GM21390 (cell line): ENCODE measurements around the gene NLRX1.
"Not testable (repeated sequence)": the region's sequence is repeated elsewhere in the genome, so short reads cannot be mapped to it uniquely, and the experiment has no call there.

Experiments used
- ATAC-seq: cut with Tn5 transposase; IDR thresholded peaks from one replicate; pipeline ENCODE4 v1.9.1; 2021; ENCODE audit not compliant: unreplicated experiment

Gene NLRX1

DNA sequence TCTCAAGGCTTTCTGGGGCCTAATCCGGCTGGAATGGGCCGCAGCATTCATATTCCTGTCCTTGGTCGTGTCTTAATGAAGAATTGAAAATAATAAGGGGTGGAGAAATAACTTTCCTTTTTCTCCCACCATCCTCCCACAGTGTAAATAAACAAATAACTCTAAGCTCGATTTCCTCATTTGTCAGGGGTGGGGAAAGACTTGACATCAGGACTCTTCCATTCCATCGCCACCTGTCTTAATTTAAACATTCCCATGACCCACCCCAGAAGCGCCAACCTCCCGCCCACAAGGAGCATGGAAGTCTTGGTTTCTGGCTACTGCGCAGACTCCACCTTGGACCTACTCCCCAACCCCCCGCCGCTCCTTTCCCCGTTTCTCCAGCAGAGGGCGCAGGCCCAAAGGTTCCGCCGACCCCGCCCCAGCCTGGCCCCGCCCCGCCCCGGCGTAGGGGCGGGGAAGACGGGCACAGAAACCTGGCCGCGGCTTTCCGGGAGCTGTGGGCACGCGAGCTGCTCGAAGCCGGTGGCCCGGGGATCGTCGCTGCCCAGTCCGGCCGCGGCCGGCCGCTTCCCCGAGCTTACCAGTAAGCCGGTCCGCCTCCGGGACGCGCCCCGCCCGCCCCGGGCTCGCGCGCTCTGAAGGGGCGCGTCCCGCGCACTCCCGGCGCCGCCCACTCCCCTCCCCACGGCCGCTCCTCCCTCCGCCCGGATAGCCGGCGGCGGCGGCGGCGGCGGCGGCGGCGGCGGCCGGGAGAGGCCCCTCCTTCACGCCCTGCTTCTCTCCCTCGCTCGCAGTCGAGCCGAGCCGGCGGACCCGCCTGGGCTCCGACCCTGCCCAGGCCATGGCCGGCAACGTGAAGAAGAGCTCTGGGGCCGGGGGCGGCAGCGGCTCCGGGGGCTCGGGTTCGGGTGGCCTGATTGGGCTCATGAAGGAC, 37.3 kb downstream of the NLRX1 start, which contains the start of gene CBL:
Gene CBL, plus strand, starts transcription at position 766 of the 937 bp plus-strand sequence. Its CDS starts 79 bp downstream, at position 845.
- ATAC-seq: peak; percentile 76

DNA sequence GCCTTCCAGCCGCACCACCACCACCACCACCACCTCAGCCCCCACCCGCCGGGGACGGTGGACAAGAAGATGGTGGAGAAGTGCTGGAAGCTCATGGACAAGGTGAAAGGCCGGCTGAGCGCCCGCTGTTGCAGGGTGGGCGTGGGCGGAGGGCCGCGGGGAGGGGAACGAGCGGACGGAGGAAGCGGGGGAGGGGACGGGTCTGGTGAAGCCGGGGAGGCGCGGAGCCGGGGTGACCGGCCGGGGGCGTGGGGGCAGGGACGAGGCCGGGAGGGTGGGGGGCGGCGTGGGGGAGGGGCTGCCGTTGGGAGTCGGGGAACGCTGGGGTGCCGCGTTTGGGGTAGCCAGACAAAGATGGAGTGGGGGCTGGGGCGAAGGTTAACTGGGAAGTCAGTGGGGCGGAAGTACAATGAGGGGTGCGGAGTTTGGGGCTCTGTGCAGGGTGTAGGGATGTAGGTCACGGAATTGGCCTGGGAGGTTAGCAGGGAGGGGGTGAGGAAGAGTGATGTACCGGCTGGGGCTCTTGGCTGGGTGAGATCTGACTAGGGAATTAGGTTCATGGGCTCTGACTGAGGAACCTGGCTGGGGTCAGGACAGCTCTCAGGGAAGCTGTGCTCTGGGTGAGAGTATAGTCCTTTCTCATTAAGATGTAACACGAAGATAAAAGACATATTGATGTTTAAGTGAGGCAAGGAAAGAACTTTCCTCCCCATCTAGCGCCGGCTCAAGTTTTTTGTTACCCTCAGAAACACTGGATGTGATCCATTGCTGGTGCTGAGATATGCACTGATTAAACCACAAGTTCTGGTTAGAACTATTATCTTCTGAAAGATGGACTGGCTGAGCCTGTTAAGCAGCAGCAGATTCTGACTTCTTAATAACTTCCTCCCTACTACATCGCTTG, 38.2 kb downstream of the NLRX1 start:
- peak; percentile 5 for ATAC-seq

DNA sequence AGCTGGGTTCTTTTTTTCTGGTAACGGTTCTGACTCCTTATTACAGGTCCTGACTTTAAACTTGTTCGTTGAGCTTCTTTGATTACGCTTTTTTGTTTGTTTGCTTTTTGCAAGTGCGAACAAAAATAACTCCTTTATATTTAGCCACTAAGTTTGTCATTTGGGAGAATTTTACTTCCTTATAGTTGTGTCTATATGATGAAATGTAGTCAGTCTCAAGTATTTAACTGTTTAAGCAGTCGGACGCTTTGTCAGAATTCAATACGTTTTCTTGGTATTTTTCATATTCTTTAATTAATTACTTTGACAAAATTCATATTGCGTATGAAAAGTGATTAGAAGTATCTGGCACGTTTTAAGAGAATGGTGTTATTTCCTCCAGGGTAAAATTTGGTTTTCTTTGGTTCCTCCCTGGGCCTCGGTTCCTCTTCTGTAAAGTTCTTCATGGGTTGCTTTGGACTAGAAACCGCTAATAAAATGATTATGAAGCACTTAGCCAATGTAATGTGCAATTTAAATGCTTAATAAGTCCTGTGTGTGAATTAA, 39.0 kb downstream of the NLRX1 start:
- no peak for ATAC-seq

DNA sequence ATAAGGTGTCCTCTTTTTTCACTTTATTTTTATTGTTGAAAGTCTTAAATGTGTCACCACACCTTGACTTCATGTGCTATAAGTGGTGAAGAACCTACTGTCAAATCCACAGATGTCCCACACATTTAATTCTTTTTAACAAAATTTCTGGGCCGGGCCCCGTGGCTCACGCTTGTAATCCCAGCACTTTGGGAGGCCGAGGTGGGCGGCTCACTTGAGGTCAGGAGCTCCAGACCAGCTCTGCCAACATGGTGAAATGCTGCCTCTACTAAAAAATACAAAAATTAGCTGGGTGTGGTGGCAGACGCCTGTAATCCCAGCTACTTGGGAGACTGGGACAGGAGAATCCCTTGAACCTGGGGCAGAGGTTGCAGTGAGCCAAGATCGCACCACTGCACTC, 40.7 kb downstream of the NLRX1 start:
- ATAC-seq: no peak

DNA sequence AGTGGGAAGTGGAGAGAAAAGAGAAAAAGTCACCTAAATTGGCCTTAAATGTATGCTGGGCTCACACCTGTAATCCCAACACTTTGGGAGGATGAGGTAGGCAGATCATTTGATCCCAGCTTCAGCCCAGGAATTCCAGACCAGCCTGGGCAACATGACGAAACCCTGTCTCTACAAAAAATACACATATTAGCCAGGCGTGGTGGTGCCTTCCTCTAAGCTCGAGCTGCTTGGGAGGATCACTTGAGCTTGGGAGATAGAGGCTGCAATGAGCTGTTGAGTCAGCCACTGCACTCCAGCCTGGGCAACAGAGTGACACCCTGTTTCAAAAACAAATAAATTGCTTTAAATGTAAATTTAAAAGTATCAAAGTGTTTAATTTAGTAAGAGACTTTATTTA, 41.5 kb downstream of the NLRX1 start:
- ATAC-seq: no peak

DNA sequence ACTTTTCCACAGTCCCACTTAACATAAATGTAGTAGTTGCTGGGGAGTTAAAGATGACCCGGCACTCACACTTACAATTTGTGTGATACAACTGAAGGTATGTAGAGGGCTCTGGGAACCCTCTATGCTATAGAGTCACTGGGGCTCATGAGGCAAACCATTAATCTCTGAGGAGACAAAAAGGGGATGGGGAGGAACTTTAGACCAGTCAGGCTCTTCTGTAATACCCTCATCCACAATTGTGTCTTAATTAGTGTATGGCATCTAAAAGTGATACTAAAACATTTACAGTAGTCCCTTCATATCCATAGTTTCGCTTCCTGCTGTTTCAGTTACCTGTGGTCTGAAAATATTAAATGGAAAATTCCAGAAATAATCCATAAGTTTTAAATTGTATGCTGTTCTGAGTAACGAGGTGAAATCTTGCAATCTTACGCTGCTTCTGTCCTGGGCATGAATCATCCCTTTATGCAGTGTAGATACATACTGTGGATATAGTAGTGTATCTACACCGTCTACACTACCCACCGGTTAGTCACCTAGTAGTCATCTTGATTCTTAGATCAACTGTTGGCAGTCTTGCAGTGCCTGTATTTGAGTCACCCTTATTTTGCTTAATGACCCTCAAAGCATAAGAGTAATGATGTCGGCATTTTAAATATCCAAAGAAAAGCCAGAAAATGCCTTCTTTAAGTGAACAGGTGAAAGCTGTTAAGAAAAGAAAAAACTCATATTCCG, 49.8 kb downstream of the NLRX1 start:
- no peak for ATAC-seq

DNA sequence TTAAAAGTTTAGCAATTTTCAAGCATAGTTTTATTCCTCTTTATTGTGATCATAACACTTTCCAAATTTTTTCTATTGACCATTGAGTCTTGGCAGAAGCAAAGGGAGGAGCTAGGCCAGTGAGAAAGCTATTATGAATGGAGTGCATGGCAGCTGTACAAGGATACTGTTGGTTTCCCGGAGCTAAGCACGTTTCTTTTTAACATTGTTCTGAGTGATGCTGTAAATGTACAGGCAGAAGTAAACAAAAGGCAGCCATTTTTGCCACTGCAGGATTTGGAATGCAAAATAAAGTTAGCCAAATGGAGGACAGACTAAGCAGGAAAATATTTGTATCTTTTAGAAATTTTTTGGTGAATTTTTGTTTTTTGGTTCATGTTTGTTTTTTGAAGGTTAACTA, 53.8 kb downstream of the NLRX1 start:
- ATAC-seq: no peak

DNA sequence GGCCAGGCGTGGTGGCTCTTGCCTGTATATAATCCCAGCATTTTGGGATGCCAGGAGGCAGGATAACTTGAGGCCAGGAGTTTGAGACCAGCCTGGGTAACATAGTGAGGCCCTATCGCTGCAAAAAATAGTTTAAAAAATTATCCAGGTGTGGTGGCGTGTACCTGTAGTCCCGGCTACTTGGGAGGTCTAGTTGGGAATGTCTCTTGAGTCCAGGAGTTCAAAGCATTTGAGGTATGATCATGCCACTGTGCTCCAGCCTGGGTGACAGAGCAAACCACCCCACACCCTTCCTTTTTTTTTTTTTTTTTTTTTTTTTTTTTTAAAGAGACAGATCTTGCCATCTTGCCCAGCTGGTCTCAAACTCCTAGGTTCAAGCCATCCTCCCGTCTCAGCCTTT, 54.4 kb downstream of the NLRX1 start:
- no peak for ATAC-seq

DNA sequence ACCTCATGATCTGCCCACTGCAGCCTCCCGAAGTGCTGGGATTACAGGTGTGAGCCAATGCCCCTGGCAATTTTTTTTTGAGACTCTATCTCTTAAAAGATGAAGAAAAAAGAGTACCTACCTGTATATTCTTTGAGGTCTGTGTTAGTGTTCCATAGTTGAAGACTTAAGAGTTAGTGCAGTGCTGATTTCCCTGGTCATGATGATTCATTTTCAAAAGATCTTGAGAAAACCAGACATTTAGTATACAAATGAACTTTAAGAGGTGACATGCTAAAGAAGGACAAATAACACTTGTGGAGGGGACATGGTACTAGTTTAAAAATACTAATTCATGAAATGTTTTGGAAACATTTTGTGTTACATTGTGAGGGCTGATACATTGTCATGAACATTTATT, 55.3 kb downstream of the NLRX1 start:
- ATAC-seq: no peak

DNA sequence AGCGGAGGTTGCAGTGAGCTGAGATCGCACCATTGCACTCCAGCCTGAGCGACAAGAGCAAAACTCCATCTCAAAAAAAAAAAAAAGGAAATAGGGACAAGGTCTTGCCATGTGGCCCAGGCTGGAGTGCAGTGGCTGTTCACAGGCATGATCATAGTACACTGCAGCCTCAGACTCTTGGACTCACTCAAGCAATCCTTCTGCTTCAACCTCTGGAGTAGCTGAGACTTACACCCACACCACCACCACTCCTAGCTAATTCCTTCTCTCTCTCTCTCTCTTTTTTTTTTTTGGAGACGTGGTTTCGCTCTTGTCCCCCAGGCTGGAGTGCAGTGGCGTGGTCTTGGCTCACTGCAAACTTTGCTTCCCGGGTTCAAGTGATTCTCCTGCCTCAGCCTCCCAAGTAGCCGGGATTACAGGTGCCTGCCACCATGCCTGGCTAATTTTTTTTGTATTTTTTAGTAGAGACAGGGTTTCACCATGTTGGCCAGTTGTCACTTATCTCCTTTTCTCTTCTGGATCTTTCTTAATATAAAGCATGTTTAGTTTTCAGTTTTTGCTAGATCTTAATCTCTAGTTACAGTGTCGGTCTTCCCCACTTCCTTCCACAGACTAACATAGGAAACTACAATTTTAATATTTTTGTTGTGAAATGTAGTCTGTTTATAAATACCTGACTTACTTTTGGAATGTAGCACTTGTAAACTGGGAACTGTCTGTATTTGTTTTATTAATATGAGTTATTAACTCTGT, 60.2 kb downstream of the NLRX1 start:
- not testable (repeated sequence) for ATAC-seq

DNA sequence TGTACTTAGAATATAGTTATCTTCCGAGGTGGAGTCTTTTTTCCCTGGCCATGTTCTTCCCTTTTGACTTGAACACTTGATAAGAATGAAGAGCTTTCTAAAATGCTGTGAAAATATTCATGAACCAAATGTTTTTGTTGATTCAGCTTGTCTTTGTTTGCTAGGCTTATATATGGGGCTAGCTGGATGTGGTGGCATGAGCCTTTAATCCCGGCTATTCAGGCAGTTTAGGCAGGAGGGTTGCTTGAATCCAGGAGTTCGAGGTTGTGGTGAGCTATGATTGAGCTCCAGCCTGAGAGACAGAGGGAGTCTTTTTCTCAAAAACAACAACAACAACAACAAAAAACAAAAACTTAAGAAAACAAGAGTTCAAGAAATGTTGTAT, 60.8 kb downstream of the NLRX1 start:
- ATAC-seq: no peak

DNA sequence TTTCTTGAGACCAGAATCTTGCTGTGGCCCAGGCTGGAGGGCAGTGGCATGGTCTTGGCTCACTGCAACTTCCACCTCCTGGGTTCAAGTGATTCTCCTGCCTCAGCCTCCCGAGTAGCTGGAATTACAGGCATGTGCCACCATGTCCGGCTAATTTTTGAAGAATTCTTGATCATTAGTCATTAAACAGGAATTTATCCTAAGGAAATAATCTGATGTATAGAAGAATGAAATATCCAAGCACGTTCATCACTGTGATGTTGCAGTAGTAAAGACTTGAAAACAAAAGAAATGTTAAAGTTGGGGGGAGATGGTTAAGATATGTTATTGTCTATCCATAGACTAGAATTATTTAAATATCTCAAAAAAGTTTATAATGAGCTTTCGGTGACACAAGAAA, 61.2 kb downstream of the NLRX1 start:
- ATAC-seq: no peak
